ENCODE measurements around the gene SPG11.
A peak's percentile ranks its signal among the peaks of the same experiment; 100 is the strongest.

Gene SPG11

GRCh38 chr15:44598066-44598465, 65.4 kb downstream of the SPG11 start:
- TF ChIP-seq, protein P1, sequence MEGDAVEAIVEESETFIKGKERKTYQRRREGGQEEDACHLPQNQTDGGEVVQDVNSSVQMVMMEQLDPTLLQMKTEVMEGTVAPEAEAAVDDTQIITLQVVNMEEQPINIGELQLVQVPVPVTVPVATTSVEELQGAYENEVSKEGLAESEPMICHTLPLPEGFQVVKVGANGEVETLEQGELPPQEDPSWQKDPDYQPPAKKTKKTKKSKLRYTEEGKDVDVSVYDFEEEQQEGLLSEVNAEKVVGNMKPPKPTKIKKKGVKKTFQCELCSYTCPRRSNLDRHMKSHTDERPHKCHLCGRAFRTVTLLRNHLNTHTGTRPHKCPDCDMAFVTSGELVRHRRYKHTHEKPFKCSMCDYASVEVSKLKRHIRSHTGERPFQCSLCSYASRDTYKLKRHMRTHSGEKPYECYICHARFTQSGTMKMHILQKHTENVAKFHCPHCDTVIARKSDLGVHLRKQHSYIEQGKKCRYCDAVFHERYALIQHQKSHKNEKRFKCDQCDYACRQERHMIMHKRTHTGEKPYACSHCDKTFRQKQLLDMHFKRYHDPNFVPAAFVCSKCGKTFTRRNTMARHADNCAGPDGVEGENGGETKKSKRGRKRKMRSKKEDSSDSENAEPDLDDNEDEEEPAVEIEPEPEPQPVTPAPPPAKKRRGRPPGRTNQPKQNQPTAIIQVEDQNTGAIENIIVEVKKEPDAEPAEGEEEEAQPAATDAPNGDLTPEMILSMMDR (IDR thresholded peaks at IDR 0.05; ENCODE audit: low read depth, low read length) = no peak
- no peak for TF ChIP-seq MYC (IDR thresholded peaks at IDR 0.05; ENCODE audit: low read depth, low read length)
- TF ChIP-seq, protein P2, sequence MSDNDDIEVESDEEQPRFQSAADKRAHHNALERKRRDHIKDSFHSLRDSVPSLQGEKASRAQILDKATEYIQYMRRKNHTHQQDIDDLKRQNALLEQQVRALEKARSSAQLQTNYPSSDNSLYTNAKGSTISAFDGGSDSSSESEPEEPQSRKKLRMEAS (IDR thresholded peaks at IDR 0.05; ENCODE audit: low read depth, low read length) = no peak
- no peak for TF ChIP-seq POLR2A (IDR thresholded peaks at IDR 0.05; ENCODE audit: extremely low read depth, insufficient read length)
- DNase-seq (ENCODE audit: low read depth) = no peak
- H3K4me3 ChIP-seq (ENCODE audit: low read depth, low read length) = no peak overlapping the region

DNA sequence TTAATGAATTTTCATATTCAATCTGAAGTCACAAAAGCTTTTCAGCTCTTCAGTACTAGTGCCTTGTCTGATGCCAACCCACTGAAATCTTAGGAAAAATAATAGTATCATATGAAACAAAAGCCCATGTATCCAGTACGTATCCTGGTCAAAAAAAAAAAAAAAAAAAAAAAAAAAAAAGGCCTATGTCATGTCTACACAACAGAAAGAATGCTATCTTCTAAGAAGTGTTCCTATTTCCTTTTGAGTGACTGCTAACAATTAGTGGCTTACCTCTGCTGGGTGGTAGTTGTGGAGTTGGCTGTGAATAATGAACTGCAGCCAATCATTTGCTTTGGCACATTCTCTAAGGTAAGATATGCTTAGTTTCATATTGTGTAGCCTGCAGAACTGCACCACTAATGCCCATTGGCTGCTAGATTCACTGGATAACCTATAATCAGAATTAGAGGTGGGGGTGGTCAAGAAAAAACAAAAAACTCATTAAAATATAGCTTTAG, 66.9 kb downstream of the SPG11 start:
- DNase-seq (ENCODE audit: low read depth) = no peak
- TF ChIP-seq, protein P2 (IDR thresholded peaks at IDR 0.05; ENCODE audit: low read depth, low read length) = no peak
- TF ChIP-seq MYC (IDR thresholded peaks at IDR 0.05; ENCODE audit: low read depth, low read length) (no peak), POLR2A (IDR thresholded peaks at IDR 0.05; ENCODE audit: extremely low read depth, insufficient read length) (no peak)
- TF ChIP-seq, protein P1 (IDR thresholded peaks at IDR 0.05; ENCODE audit: low read depth, low read length) = no peak
- no peak overlapping the region for H3K4me3 ChIP-seq (ENCODE audit: low read depth, low read length)

DNA sequence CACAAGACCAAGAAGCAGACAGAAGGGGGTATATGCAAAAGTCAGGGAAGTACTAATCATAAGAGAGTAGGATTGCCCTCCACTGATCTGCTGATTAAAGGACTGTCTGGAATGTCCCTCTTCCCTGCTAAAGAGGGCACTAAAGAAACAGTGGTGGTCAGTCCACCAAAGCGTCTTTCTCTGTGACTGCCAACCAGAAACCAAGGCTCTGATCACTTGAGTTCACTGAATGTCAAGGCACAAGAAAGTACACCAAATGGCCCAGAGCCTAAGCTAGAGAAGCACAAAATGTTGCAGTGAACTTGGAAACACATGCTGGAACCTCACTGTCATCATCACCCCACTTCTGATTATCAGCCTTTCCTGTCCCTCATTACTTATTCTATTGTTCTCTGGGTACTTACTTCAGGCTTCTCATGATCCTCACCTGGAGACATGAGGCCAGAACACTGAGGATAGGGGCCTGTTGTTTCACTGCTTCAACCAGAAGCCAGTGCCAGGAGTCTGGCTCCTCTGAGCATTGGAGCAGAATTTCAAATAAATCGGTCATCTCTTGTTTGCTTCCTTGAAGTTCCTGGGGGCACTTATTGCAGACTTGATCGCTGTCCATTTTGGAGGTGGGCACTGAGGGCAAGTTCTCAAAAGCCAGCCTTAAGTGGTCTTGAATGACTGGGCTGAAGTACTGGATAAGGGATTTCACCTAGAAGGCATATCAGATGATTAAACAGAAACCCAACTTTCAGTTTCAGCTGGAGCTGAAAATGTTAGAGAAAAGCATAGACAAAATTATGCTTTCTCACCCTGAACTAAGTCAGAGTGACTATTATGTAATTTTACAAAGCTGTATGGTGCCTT, 67.6 kb downstream of the SPG11 start:
- no peak overlapping the region for H3K4me3 ChIP-seq (ENCODE audit: low read depth, low read length)
- no peak for DNase-seq (ENCODE audit: low read depth)
- TF ChIP-seq MYC (IDR thresholded peaks at IDR 0.05; ENCODE audit: low read depth, low read length) = no peak
- TF ChIP-seq POLR2A (IDR thresholded peaks at IDR 0.05; ENCODE audit: extremely low read depth, insufficient read length) = no peak
- TF ChIP-seq, protein P1 (IDR thresholded peaks at IDR 0.05; ENCODE audit: low read depth, low read length) = no peak
- TF ChIP-seq, protein P2 (IDR thresholded peaks at IDR 0.05; ENCODE audit: low read depth, low read length) = no peak

- no peak for DNase-seq (ENCODE audit: low read depth)
- TF ChIP-seq, protein P1 (IDR thresholded peaks at IDR 0.05; ENCODE audit: low read depth, low read length) = no peak
- TF ChIP-seq, protein P2 (IDR thresholded peaks at IDR 0.05; ENCODE audit: low read depth, low read length) = no peak
- TF ChIP-seq MYC (IDR thresholded peaks at IDR 0.05; ENCODE audit: low read depth, low read length) = no peak
- TF ChIP-seq POLR2A (IDR thresholded peaks at IDR 0.05; ENCODE audit: extremely low read depth, insufficient read length) = no peak
- no peak overlapping the region for H3K4me3 ChIP-seq (ENCODE audit: low read depth, low read length)
Observed at GRCh38 chr15:44595246-44595645, 68.2 kb downstream of the SPG11 start.

DNA sequence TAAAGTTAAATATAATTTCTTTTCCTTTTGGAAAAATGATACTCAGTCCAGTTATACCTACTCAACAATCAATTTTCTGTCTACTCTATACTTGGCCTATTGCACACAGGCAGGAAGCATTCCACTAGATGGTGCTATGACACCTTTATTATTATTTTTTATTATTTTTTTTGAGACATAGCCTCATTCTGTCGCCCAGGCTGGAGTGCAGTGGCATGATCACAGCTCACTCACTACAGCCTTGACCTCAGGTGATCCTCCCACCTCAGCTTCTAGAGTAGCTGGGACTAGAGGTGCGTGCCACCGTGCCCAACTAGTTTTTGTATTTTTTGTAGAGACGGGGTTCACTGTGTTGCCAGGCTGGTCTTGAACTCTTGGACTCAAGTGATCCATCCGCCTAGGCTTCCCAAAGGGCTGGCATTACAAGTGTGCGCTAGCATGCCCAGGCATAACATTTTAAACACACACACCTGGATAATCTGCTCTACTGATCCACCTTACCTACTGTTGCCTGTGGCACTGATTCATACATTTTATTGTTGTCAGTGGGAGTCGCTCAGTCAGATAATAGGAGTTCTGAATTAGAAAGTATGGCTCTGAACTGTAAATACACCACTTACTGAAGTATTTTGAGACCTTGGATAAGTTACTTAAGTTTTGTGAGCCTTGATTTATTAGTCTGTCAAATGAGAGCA, 70.3 kb downstream of the SPG11 start:
- TF ChIP-seq, protein P1 (IDR thresholded peaks at IDR 0.05; ENCODE audit: low read depth, low read length) = peak; percentile 39
- no peak for TF ChIP-seq MYC (IDR thresholded peaks at IDR 0.05; ENCODE audit: low read depth, low read length)
- DNase-seq (ENCODE audit: low read depth) = peak; percentile 15
- no peak overlapping the region for H3K4me3 ChIP-seq (ENCODE audit: low read depth, low read length)
